Endodermal cell (in vitro differentiated cells): Measurements from ENCODE around the gene PFKFB2. TPM values are rescaled to one million over a fixed set of nuclear protein-coding genes. Genes with fewer than 3 reads are reported as not detected.

Source experiments
- DNase-seq: peaks from one replicate; pipeline ENCODE4 v3.0.0-alpha.2; 2017
- H3K27ac ChIP-seq: 2 replicates; pipeline ENCODE4 v1.5.1; 2013; ENCODE audit warnings: mild to moderate bottlenecking, low read depth, low read length, moderate library complexity
- H3K27me3 ChIP-seq: 2 replicates; pipeline ENCODE4 v1.6.1; 2013; ENCODE audit warnings: mild to moderate bottlenecking, low read length, moderate library complexity; ENCODE audit not compliant: insufficient read depth, control insufficient read depth, poor library complexity, severe bottlenecking
- H3K36me3 ChIP-seq: 2 replicates; pipeline ENCODE4 v1.7.0; 2013; ENCODE audit warnings: mild to moderate bottlenecking, low read length, moderate library complexity; ENCODE audit not compliant: control insufficient read depth, insufficient read depth
- H3K4me1 ChIP-seq: one replicate; pipeline ENCODE4 v1.7.0; 2013; ENCODE audit warnings: low read length; ENCODE audit not compliant: control insufficient read depth, insufficient read depth
- H3K4me3 ChIP-seq: 2 replicates; pipeline ENCODE4 v1.5.1; 2013; ENCODE audit warnings: mild to moderate bottlenecking, low read length, moderate library complexity
- H3K9ac ChIP-seq: 2 replicates; pipeline ENCODE4 v1.6.1; 2013; ENCODE audit warnings: mild to moderate bottlenecking, low read length, moderate library complexity; ENCODE audit not compliant: poor library complexity, severe bottlenecking; ENCODE audit errors: extremely low read depth
- H3K9me3 ChIP-seq: 2 replicates; pipeline ENCODE4 v1.6.1; 2013; ENCODE audit warnings: mild to moderate bottlenecking, low read length, moderate library complexity; ENCODE audit not compliant: control insufficient read depth
- H3K27ac Mint-ChIP-seq: 2 replicates; pipeline ENCODE4 v1.8.0; 2020; ENCODE audit warnings: mixed read lengths
- H3K27me3 Mint-ChIP-seq: 2 replicates; pipeline ENCODE4 v1.8.0; 2021; ENCODE audit warnings: mild to moderate bottlenecking, mixed read lengths; ENCODE audit not compliant: insufficient read depth
- H3K36me3 Mint-ChIP-seq: 2 replicates; pipeline ENCODE4 v1.8.0; 2020; ENCODE audit warnings: low read depth, mixed read lengths
- H3K4me1 Mint-ChIP-seq: 2 replicates; pipeline ENCODE4 v1.8.0; 2020; ENCODE audit warnings: mixed read lengths
- H3K4me3 Mint-ChIP-seq: 2 replicates; pipeline ENCODE4 v1.8.0; 2020; ENCODE audit warnings: mild to moderate bottlenecking, moderate library complexity, mixed read lengths
- H3K9me3 Mint-ChIP-seq: 2 replicates; pipeline ENCODE4 v1.8.0; 2020; ENCODE audit warnings: mild to moderate bottlenecking, mixed read lengths
- WGBS, 2 experiments: methylation state at CpG; one replicate each; pipeline versions ENCODE4 v1.1.5 to v1.1.7; 2013; ENCODE audit warnings: missing lambda C conversion rate in 2 of 2, mixed read lengths in 1 of 2; ENCODE audit not compliant: insufficient coverage in 1 of 2, insufficient read length in 1 of 2; 5-methylcytosine and 5-hydroxymethylcytosine counted together
- total RNA-seq, 2 donors: library from RNA; stranded (reverse); fragmentation: NEBNext Ultra II Directional in 1 of 2; extraction: Animal tissue kit (Norgen Biotek cat#: 25700) in 1 of 2; gene quantifications; 2 replicates in 1 of 2; 3 replicates in 1 of 2; pipeline ENCODE4 v1.2.1, GENCODE V29; 2021
- TF ChIP-seq, protein P1 (sequence below): fragments of 200-600 bp; sonication (generic); conservative IDR thresholded peaks from 2 replicates; pipeline ENCODE4 v1.5.0; 2021; ENCODE audit warnings: antibody characterized with exemption, mild to moderate bottlenecking

Gene PFKFB2
- total RNA-seq, 2 donors from 2014 or later = 11.2 to 13.4 TPM

DNA sequence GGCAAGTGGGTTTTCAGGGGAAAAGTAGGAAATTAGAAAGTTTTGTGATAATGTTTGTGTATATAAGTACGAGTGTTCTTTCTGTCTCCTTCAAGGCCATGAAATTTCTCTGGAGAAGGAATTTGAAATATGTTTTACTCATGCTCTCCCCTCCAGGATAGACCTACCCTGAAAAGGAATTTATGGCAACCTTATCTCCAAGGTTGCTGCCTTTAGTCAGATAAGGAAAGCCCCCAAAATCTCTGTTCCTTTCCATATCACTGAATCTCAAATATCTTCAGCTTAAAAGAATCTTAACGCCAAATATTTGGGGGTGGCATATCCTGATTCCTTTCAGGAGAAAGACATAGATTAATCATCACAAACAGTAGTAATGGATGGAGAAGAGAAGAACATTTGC lies 35.1 kb downstream of the PFKFB2 start:
- Mint-ChIP-seq H3K4me1 (peaks cover 12% of the 10 kb centered on the region), H3K27me3 (no peaks in the 10 kb centered on the region), H3K4me3 (no peak overlapping the region), H3K27ac (no peak overlapping the region), H3K9me3 (no peaks in the 10 kb centered on the region), H3K36me3 (no peaks in the 10 kb centered on the region)
- no peaks in the 10 kb centered on the region for H3K9me3 ChIP-seq
- DNase-seq = no peak
- H3K4me3 ChIP-seq = no peak overlapping the region
- H3K27ac ChIP-seq = no peak overlapping the region
- no peaks in the 10 kb centered on the region for H3K36me3 ChIP-seq
- WGBS, 2 experiments = 92% methylated on average over 2 of the region's 2 CpGs; no CpG with 5 or more reads in 1 of the 2 experiments
- TF ChIP-seq, protein P1, sequence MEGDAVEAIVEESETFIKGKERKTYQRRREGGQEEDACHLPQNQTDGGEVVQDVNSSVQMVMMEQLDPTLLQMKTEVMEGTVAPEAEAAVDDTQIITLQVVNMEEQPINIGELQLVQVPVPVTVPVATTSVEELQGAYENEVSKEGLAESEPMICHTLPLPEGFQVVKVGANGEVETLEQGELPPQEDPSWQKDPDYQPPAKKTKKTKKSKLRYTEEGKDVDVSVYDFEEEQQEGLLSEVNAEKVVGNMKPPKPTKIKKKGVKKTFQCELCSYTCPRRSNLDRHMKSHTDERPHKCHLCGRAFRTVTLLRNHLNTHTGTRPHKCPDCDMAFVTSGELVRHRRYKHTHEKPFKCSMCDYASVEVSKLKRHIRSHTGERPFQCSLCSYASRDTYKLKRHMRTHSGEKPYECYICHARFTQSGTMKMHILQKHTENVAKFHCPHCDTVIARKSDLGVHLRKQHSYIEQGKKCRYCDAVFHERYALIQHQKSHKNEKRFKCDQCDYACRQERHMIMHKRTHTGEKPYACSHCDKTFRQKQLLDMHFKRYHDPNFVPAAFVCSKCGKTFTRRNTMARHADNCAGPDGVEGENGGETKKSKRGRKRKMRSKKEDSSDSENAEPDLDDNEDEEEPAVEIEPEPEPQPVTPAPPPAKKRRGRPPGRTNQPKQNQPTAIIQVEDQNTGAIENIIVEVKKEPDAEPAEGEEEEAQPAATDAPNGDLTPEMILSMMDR = no peak
- H3K4me1 ChIP-seq = no peaks in the 10 kb centered on the region
- no peak overlapping the region for H3K9ac ChIP-seq
- H3K27me3 ChIP-seq = no peaks in the 10 kb centered on the region

DNA sequence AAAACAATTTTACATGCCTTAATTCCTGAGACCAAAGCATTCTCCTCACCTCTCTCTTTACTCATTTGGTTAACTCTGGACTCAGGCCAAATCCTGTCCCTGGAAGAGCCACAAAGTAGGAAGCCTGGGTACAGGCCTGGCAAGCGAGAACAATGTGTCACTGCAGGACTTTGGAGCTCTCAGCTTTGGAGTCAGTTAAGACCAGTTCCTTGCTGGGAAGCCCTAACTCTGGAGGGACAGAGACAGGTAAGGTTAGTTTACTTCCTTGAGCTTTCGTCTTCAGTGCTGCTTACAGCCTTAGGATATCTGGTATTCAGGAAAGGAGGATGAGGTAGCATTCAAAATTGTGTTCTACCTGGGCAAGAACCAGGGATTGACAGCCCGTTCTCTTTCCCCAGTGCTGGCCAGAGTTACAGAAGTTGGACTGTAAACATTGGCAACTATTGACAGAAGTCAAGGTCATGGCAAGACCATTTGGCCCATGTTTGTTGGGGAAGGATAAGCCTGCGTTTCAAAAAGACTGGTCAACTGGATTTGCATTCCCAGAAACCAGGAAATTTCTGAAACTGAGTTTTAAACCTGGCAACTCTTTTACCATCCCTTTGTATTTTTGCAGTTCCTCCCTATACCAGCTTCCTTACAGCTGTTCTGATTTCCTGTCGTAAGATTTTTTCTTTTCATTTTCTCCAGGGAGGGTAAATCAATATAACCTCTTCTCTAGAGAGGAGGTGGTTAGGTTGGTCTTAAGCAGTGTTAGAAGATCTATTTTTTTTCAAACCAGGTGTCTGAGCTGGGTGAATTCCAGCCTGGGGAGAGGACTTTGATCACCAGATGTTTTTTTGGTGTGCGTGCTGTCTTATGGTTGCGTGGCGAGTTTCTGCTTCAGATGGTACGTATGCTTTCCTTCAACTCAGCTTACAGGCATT lies 35.9 kb downstream of the PFKFB2 start, which contains the start of gene C4BPB:
Gene C4BPB, plus strand, starts transcription at position 160 of the 926 bp plus-strand sequence. Its CDS starts 672 bp downstream, at position 832.
- Histone ChIP-seq H3K9ac (no peak within 1 kb of the TSS), H3K9me3 (no peaks in the 10 kb centered on the region), H3K4me1 (no peaks in the 10 kb centered on the region), H3K27me3 (no peaks in the 10 kb centered on the region), H3K4me3 (no peak within 1 kb of the TSS), H3K36me3 (no peaks in the 10 kb centered on the region), H3K27ac (no peak within 1 kb of the TSS)
- Mint-ChIP-seq H3K36me3 (no peaks in the 10 kb centered on the region), H3K4me3 (no peak within 1 kb of the TSS), H3K27me3 (no peaks in the 10 kb centered on the region), H3K9me3 (no peaks in the 10 kb centered on the region), H3K4me1 (peaks cover 12% of the 10 kb centered on the region), H3K27ac (no peak within 1 kb of the TSS)
- TF ChIP-seq, protein P1 = no peak
- DNase-seq = no peak
- 92 to 93% methylated on average over 7 to 9 of the region's 9 CpGs for WGBS, 2 experiments

DNA sequence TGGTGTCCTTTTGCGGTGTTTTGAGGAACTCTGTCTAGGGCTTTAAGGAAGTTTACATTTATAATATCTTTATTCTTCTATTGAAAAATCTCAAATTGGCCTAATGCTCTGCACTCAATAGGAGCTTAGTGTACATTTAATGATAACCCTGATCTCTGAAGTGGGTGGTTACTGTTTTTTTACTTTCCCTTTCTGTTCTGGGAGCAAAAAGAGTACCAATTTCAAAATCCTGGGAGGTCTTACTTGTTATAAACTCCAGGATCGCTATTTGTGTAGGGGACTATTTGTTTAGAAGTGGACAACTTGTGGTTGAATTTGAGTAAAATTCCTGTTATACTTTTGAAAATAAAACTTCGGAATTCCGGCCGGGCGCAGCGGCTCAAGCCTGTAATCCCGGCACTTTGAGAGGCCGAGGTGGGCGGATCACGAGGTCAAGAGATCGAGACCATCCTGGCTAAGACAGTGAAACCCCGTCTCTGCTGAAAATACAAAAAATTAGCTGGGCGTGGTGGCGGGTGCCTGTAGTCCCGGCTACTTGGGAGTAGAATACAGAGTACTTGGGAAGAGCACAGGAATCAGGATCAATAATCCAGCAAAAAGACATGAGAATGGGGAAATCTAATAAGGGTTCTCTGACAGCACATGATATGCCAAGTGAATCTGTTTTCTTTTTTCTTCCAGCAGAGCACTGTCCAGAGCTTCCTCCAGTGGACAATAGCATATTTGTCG lies 36.7 kb downstream of the PFKFB2 start:
- Histone ChIP-seq H3K9ac (no peak overlapping the region), H3K27ac (no peak overlapping the region), H3K9me3 (no peaks in the 10 kb centered on the region), H3K27me3 (no peaks in the 10 kb centered on the region), H3K4me1 (no peaks in the 10 kb centered on the region), H3K36me3 (no peaks in the 10 kb centered on the region), H3K4me3 (no peak overlapping the region)
- TF ChIP-seq, protein P1 = no peak
- Mint-ChIP-seq H3K4me3 (no peak overlapping the region), H3K27ac (no peak overlapping the region), H3K27me3 (no peaks in the 10 kb centered on the region), H3K4me1 (peaks cover 6% of the 10 kb centered on the region), H3K9me3 (no peaks in the 10 kb centered on the region), H3K36me3 (no peaks in the 10 kb centered on the region)
- 94 to 96% methylated on average over 15 to 17 of the region's 17 CpGs for WGBS, 2 experiments
- no peak for DNase-seq
